Stimulated activated CD8-positive, alpha-beta memory T cell treated with anti-CD3 and anti-CD28 coated beads, Interleukin-7, amount 100 ng/mL, for 4 hours (primary cell): Measurements from ENCODE around the gene CTSD.
A peak's percentile ranks its signal among the peaks of the same experiment; 100 is the strongest.
"Not testable (repeated sequence)": the region's sequence is repeated elsewhere in the genome, so short reads cannot be mapped to it uniquely, and the experiment has no call there.

Source experiments
- DNase-seq, 2 donors: peaks; one replicate each; pipeline ENCODE4 v3.0.0-alpha.2; 2020; ENCODE audit warnings: low read depth in 2 of 2

CTSD gene

GRCh38 chr11:1763796-1764661 lies at the start of gene CTSD:
CTSD (minus strand) TSS chr11:1763927; CDS start chr11:1763859, 68 bp downstream.
- peak; percentile 59 to 81 for DNase-seq

DNA sequence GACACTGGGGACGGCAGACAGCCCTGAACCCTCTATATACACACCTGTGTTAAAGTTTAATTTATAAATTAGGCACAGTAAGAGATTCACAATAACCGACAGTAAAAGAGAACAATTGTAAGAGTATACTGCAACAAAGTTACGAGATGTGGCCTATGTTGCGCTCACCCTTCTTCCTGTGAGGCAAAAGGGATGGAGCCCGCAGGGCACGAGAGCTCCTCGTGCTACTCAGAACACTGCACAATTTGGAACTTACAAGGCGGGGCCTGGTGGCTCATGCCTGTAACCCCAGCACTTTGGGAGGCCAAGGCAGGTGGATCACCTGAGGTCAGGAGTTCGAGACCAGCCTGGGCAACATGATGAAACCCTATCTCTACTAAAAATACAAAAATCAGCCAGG lies 49.6 kb upstream of the CTSD start:
- not testable (repeated sequence) for DNase-seq

GRCh38 chr11:1812801-1813200 lies 49.1 kb upstream of the CTSD start:
- no peak for DNase-seq

DNA sequence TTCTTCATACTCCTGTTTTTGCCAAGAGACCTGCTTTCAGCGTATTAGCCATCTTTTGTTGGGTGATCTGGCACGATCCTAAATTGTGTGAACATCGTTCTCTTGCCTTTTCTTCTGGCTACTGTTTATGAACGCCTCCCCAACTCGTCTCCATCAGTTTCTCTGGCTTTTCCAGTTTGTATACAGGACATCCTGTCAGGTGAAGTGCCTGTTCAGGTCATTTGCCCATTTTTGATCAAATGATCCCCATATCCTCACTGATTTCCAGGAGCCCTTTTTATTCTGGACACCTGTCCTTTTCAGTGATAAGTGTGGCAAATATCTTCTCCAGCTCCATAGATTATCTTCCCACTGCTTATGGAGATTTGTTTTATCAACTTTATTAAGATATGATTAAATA lies 48.5 kb upstream of the CTSD start:
- no peak for DNase-seq

DNA sequence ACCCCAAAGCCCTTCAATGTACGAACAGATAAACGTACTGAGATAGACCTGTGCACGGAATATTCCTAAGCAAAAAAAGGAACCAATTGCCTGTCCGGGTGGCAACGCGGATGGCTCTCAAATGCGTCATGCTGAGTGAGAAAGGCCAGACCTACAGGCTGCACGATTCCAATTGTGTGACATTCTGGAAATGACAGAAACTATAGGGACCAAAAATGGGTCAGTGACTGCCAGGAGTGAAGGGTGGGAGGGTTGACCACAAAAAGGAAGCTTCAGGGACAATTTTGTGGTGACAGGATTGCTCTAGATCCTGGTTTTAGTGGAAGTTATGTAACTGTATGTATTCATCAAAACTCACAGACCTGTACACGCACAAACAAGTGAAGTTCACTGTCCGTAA lies 47.0 kb upstream of the CTSD start:
- DNase-seq: no peak

DNA sequence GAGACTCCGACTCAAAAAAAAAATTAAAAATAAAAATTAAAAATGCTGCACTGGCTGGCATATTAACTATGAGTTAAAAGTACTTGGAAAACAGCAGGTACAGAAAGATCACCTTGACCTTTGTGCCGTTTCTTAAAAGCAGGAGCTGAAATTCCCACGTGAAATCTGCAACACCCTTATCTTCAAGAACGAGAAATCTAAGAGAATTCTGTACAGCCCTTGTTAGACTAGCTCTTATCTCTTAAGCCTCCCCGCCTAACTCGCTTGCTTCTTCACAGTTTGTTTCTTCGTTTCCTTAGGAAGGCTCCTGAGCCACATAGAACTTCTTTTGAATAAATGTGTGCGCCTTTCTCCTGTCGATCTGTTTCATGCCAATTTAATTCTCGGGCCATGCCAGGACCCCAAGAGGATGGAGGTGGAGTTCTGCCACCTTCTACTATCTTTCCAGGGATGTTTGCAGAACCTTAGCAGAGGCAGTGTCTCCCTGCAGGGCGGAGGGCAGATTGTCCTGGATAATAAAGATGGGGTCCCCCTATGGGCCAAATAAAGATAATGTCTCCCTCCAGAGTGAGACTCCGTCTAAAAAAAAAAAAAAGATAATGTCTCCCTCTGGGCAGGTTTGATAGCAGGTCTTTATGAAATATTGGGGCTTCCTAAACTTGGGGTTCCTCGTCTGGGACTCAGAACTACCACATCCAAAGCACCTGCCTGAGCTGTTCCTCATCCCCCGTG lies 43.7 kb upstream of the CTSD start:
- no peak for DNase-seq

DNA sequence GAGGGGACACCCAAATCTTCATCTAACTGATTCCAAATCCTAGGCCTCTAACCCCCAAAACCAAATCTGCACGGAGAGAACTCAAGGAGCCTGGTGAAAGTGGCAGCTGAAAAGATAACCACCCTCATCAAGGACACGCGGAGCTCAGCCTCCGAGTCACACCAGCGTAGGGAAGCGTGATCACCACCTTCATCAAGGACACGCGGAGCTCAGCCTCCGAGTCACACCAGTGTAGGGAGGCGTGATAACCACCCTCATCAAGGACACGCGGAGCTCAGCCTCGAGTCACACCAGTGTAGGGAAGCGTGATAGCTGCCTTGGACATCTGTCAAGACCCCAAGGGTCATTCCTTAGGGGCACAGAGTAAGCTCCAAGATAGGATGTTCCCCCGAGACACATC lies 41.8 kb upstream of the CTSD start:
- no peak for DNase-seq

DNA sequence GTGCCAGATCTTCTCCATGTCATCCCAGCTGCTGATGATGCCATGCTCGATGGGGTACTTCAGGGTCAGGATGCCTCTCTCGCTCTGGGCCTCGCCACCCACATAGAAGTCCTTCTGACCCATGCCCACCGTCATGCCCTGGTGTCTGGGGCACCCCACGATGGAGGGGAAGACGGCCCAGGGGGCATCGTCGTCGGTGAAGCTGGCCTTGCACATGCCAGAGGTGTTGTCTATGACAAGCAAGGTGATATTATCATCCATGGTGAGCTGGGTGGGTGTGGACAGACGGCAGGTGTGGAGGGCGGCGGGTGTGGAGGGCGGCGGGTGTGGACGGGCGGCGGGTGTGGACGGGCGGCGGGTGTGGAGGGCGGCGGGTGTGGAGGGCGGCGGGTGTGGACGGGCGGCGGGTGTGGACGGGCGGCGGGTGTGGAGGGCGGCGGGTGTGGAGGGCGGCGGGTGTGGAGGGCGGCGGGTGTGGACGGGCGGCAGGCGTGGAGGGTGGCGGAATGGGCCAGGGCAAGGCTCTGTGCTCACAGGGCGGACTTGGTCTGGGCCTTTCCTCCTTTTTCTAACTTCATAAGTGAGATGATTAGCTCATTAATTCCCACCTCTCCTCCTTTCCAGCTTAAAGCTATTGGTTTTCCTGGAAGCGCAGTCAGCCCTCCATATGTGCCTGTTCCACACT lies 40.2 kb upstream of the CTSD start:
- not testable (repeated sequence) for DNase-seq

GRCh38 chr11:1803246-1803645 lies 39.5 kb upstream of the CTSD start:
- no peak for DNase-seq

GRCh38 chr11:1797391-1798125 lies 33.8 kb upstream of the CTSD start:
- DNase-seq: no peak

DNA sequence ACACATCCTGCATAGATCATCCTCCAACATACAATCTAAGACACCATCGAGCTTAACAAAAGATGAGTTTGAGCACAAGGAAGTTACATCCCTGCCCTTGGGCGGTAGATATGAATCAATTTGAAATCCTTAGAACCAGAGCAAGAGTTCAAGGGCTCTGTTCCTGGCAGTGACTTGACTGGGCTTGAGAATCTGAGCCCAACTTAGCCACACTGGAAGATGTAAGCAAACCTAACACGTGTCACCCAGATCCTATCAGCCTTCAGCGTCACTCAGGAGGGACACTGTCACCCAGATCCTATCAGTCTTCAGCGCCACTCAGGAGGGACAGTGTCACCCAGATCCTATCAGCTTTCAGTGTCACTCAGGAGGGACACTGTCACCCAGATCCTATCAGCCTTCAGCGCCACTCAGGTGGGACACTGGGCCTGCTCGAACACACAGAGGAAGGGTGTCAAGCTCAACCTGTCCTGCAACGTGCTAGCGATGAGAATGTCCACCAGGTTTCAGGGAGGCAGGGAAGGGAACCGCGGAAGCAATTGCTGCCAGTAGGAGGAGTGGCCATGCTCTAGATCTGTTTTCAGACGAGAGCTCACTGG lies 32.8 kb upstream of the CTSD start:
- DNase-seq: no peak

- DNase-seq: no peak
These were observed 29.4 kb upstream of the CTSD start for GRCh38 chr11:1793081-1793480.

GRCh38 chr11:1792461-1792860 lies 28.7 kb upstream of the CTSD start:
- no peak for DNase-seq

GRCh38 chr11:1791912-1792311 lies 28.2 kb upstream of the CTSD start:
- DNase-seq: no peak

DNA sequence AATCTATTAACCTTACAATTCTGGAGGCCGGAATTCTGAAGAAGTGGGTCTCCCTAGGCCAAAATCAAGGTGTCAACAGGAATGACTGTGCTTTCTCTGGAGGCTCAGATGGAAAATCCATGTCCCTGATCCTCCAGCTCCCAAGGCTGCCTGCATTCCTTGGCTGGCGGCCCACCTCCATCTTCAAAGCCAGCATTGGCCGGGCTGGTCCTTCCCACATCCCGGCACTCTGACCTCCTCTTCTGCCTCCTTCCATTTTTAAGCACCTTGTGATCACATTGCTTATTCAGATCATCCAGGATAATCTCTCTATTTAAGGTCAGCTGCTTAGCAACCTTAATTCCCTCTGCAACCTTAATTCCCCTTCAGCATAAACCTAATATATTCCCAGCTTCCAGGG lies 22.7 kb upstream of the CTSD start:
- DNase-seq: no peak

DNA sequence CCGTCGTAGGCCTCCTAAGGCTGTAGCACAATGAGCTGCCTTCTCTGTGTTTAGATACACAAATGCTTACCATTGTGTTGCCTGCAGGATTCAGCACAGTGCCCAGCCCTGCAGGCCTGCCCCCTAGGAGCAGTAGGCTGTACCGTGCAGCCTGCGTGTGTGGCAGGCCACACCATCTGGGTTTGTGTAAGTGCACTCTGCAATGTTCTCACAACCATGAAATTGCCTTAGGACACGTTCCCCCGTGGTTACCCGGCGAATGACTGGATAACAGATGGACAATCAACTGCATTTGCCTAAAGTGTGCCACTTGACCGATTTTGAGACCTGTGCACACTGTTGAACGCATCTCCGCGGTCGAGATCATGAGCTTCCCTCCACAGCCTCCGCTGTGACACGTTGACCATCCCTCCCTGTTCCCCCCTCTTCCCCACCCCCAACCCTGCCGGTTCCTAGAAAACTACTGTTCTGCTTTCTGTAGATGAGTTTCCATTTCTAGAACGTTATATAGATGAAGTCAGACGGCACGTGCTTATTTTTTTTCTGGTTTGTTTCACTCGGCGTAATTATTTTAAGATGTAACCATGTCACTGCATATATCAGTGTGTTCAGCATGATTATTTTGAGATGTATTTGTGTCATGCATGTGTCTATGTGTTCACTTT lies 22.2 kb upstream of the CTSD start:
- DNase-seq: no peak

GRCh38 chr11:1784761-1785650 lies 21.3 kb upstream of the CTSD start:
- DNase-seq: no peak

DNA sequence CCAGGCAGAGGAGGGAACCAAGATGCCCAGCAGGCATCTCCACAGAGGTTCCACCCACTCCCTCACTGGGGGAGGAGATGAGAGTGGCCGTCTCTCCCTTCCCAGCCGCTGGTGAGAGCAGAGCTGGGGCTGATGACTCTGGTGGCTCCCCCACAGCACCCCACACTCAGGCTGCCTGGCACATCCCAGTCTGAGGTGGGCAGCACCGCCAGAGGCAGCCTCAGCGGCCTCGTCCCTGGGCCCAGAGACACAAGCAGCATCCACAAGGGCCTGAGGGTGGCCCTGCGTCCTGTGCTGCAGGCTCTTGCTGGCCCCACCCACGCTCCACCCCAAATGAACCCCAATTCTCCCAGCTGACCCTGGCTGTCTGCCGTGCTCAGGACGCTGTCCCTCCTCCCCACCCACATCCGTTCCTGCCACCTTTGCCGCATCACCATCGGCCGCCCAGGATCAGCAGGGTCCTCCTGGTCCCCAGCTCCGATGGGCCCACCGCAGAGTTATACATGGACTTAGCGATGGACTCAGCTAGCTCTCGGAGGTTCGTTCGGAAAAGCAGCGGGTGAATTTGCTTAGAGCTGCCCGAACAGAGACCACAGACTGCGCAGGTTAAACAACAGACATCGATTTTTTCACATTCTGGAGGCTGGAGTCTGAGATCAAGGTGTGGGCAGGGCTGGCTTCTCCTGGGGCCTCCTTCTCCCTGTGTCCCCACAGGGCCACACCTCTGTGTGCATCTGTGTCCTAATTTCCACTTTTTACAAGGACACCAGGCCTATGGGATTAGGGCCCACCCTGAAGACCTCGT lies 20.2 kb upstream of the CTSD start:
- DNase-seq: no peak
